Cardiac muscle cell (in vitro differentiated cells and primary cell): Measurements from ENCODE around the gene TRIM31. TPM values are rescaled to one million over a fixed set of nuclear protein-coding genes. Genes with fewer than 3 reads are reported as not detected.
A peak's percentile ranks its signal among the peaks of the same experiment; 100 is the strongest.

ENCODE experiments used
- DNase-seq, 2 donors: peaks; one replicate each; pipeline versions ENCODE4 v3.0.0 to v3.0.0-alpha.2; 2010 to 2017; ENCODE audit warnings: low read depth in 1 of 2, low spot score in 1 of 2
- H3K27ac ChIP-seq: fragments of 200-600 bp; sonication (generic); 2 replicates; pipeline ENCODE4 v1.5.1; 2016
- H3K27me3 ChIP-seq: fragments of 200-600 bp; sonication (generic); 2 replicates; pipeline ENCODE4 v1.6.0; 2016; ENCODE audit warnings: control low read depth
- H3K36me3 ChIP-seq: fragments of 200-600 bp; sonication (generic); 2 replicates; pipeline ENCODE4 v1.5.1; 2016; ENCODE audit warnings: control low read depth
- H3K4me1 ChIP-seq: fragments of 200-600 bp; sonication (generic); 2 replicates; pipeline ENCODE4 v1.8.1; 2017; ENCODE audit warnings: low read depth, mild to moderate bottlenecking, mixed run types
- H3K4me3 ChIP-seq: fragments of 200-600 bp; sonication (generic); 2 replicates; pipeline ENCODE4 v1.5.1; 2016; ENCODE audit warnings: mild to moderate bottlenecking
- H3K9me3 ChIP-seq: fragments of 200-600 bp; sonication (generic); 2 replicates; pipeline ENCODE4 v1.5.1; 2017; ENCODE audit warnings: low read depth, mild to moderate bottlenecking, control low read depth
- CTCF ChIP-seq: IDR thresholded peaks from 2 replicates; pipeline ENCODE4 v1.5.1; 2012; ENCODE audit warnings: low read depth, mild to moderate bottlenecking, low read length
- polyA plus RNA-seq: library from polyadenylated mRNA; unstranded; fragments of >200 nt; fragmentation: Nextera tagmentation; extraction: Ambion mirVana; gene quantifications from 2 replicates; pipeline ENCODE4 v1.2.1, GENCODE V29; 2016
- total RNA-seq: library from RNA; depleted of rRNA; stranded (reverse); fragments of >200 nt; gene quantifications from 2 replicates; pipeline ENCODE4 v1.2.3, GENCODE V29; 2016

Gene TRIM31
- total and polyA plus RNA-seq, 2 experiments from 2014 or later: not detected

GRCh38 chr6:30075790-30076732, 36.8 kb downstream of the TRIM31 start:
- no peak overlapping the region for H3K27ac ChIP-seq
- no peaks in the 10 kb centered on the region for H3K4me1 ChIP-seq
- H3K9me3 ChIP-seq: no peaks in the 10 kb centered on the region
- no peaks in the 10 kb centered on the region for H3K36me3 ChIP-seq
- H3K4me3 ChIP-seq: peak overlapping the region; percentile 4
- peak; percentile 48 for TF ChIP-seq CTCF
- peaks cover 92% of the 10 kb centered on the region for H3K27me3 ChIP-seq
- peak in 1 of 2 donors; percentile 16 for DNase-seq

- TF ChIP-seq CTCF: no peak
- H3K27me3 ChIP-seq: peaks cover 99% of the 10 kb centered on the region
- H3K4me3 ChIP-seq: peak within 1 kb of the TSS; percentile 4
- H3K36me3 ChIP-seq: no peaks in the 10 kb centered on the region
- H3K27ac ChIP-seq: no peak within 1 kb of the TSS
- no peaks in the 10 kb centered on the region for H3K9me3 ChIP-seq
- no peak for DNase-seq
- H3K4me1 ChIP-seq: no peaks in the 10 kb centered on the region
Measured at GRCh38 chr6:30075094-30075789, 37.6 kb downstream of the TRIM31 start, which contains the start of gene RNF39. RNF39 (minus strand) TSS chr6:30075769; CDS start chr6:30075585, 184 bp downstream.

- peaks cover 96% of the 10 kb centered on the region for H3K27me3 ChIP-seq
- peak overlapping the region; percentile 4 for H3K4me3 ChIP-seq
- H3K36me3 ChIP-seq: no peaks in the 10 kb centered on the region
- H3K9me3 ChIP-seq: no peaks in the 10 kb centered on the region
- no peaks in the 10 kb centered on the region for H3K4me1 ChIP-seq
- H3K27ac ChIP-seq: no peak overlapping the region
- TF ChIP-seq CTCF: no peak
- DNase-seq: no peak
Measured at GRCh38 chr6:30074331-30075093, 38.4 kb downstream of the TRIM31 start.

GRCh38 chr6:30073489-30074235, 39.2 kb downstream of the TRIM31 start:
- no peak for TF ChIP-seq CTCF
- no peaks in the 10 kb centered on the region for H3K36me3 ChIP-seq
- DNase-seq: no peak
- H3K9me3 ChIP-seq: no peaks in the 10 kb centered on the region
- no peak overlapping the region for H3K4me3 ChIP-seq
- peaks cover 88% of the 10 kb centered on the region for H3K27me3 ChIP-seq
- no peak overlapping the region for H3K27ac ChIP-seq
- no peaks in the 10 kb centered on the region for H3K4me1 ChIP-seq
